Uterus (tissue), 4 donors: Measurements from ENCODE around the gene ZNF813. TPM values are rescaled to one million over a fixed set of nuclear protein-coding genes. Genes with fewer than 3 reads are reported as not detected.
A peak's percentile ranks its signal among the peaks of the same experiment; 100 is the strongest.
"Not testable (repeated sequence)": the region's sequence is repeated elsewhere in the genome, so short reads cannot be mapped to it uniquely, and the experiment has no call there.

Experiments
- DNase-seq, 2 donors: peaks; one replicate each; pipeline ENCODE4 v3.0.0-alpha.2; 2019 to 2020
- H3K27ac ChIP-seq, 2 donors: fragments of 200-600 bp; sonication (generic); 1 replicate in 1 of 2; 2 replicates in 1 of 2; pipeline ENCODE4 v1.5.1; 2016 to 2018
- H3K27me3 ChIP-seq, 2 donors: fragments of 200-600 bp; sonication (generic); one replicate each; pipeline ENCODE4 v1.5.1; 2018 to 2019; ENCODE audit warnings: control low read depth in 1 of 2
- H3K36me3 ChIP-seq, 2 donors: fragments of 200-600 bp; sonication (generic); one replicate each; pipeline ENCODE4 v1.5.1; 2019; ENCODE audit warnings: control low read depth in 1 of 2
- H3K4me1 ChIP-seq, 2 donors: fragments of 200-600 bp; sonication (generic); one replicate each; pipeline ENCODE4 v1.5.1; 2018 to 2019; ENCODE audit warnings: control low read depth in 1 of 2
- H3K4me3 ChIP-seq, 2 donors: fragments of 200-600 bp; sonication (generic); 1 replicate in 1 of 2; 2 replicates in 1 of 2; pipeline ENCODE4 v1.5.1; 2018 to 2019; ENCODE audit warnings: mild to moderate bottlenecking in 1 of 2
- H3K9me3 ChIP-seq, 2 donors: fragments of 200-600 bp; sonication (generic); one replicate each; pipeline ENCODE4 v1.5.1; 2019; ENCODE audit warnings: control low read depth in 1 of 2
- CTCF ChIP-seq, 4 experiments: fragments of 200-600 bp in 2 of 4; fragments of 450-650 bp in 2 of 4; sonication (generic) in 2 of 4; IDR thresholded peaks; one replicate each; pipeline ENCODE4 v1.5.1; 2016 to 2019; ENCODE audit warnings: antibody characterized with exemption in 4 of 4, mild to moderate bottlenecking in 2 of 4, moderate library complexity in 1 of 4
- POLR2A ChIP-seq, 2 donors: fragments of 450-650 bp; IDR thresholded peaks; one replicate each; pipeline ENCODE4 v1.6.1; 2016; ENCODE audit warnings: antibody characterized with exemption in 2 of 2, mild to moderate bottlenecking in 1 of 2, moderate library complexity in 1 of 2
- intact Hi-C: fragments of 100-400 bp; cut with DNase I; formaldehyde crosslinking; loops from one replicate; pipeline ENCODE4 v1.15.1; 2023; ENCODE audit warnings: low total_unique reads
- total RNA-seq, 4 donors: library from RNA; depleted of rRNA in 3 of 4; stranded (reverse); fragments of >200 nt in 3 of 4; gene quantifications; one replicate each; pipeline versions ENCODE4 v1.1.0 to v1.2.4, GENCODE V29; 2014 to 2023
- donor health status: DM: yes; HTN: yes; CAD: no.

ZNF813 gene
- total RNA-seq = 10 to 100 TPM in 1 of 4 donors, 1 to 10 TPM in 3; 1.8 to 10.8 (median 6.7) TPM

GRCh38 chr19:53467485-53468262, at the start of gene ZNF813:
Gene ZNF813 (plus strand): TSS chr19:53467733. CDS start chr19:53483823, 16,090 bp downstream.
- intact Hi-C loops = no loop called here
- H3K9me3 ChIP-seq = no peaks in the 10 kb centered on the region
- H3K27ac ChIP-seq = peak within 1 kb of the TSS; percentile 42 to 65
- no peaks in the 10 kb centered on the region for H3K27me3 ChIP-seq
- H3K4me3 ChIP-seq = peak within 1 kb of the TSS; percentile 56 to 61
- TF ChIP-seq CTCF (IDR thresholded peaks at IDR 0.05) (no peak), POLR2A (IDR thresholded peaks at IDR 0.05) (peak in 1 of 2 donors; percentile 44)
- H3K36me3 ChIP-seq = no peaks in the 10 kb centered on the region
- peaks cover 0 to 6% of the 10 kb centered on the region in 2 donors for H3K4me1 ChIP-seq
- peak; percentile 94 to 97 for DNase-seq

- H3K9me3 ChIP-seq, H3K27ac ChIP-seq, H3K4me1 ChIP-seq, H3K36me3 ChIP-seq, intact Hi-C loops, H3K4me3 ChIP-seq, H3K27me3 ChIP-seq, DNase-seq: not testable (repeated sequence)
Observed at GRCh38 chr19:53420520-53421315, 46.8 kb upstream of the ZNF813 start.

- Histone ChIP-seq H3K9me3 (no peaks in the 10 kb centered on the region), H3K4me1 (no peaks in the 10 kb centered on the region), H3K36me3 (no peaks in the 10 kb centered on the region), H3K27ac (no peak overlapping the region), H3K27me3 (no peaks in the 10 kb centered on the region), H3K4me3 (no peak overlapping the region)
- DNase-seq = no peak
- TF ChIP-seq CTCF (IDR thresholded peaks at IDR 0.05) (no peak), POLR2A (IDR thresholded peaks at IDR 0.05) (no peak)
- intact Hi-C loops = no loop called here
Observed at GRCh38 chr19:53422551-53422950, 45.0 kb upstream of the ZNF813 start.

- H3K4me1 ChIP-seq, H3K27me3 ChIP-seq, intact Hi-C loops, H3K36me3 ChIP-seq, H3K9me3 ChIP-seq, H3K27ac ChIP-seq, H3K4me3 ChIP-seq: not testable (repeated sequence)
- peak in 1 of 2 donors; percentile 23 for DNase-seq
Observed at GRCh38 chr19:53423074-53423473, 44.5 kb upstream of the ZNF813 start.

GRCh38 chr19:53423680-53424079, 43.9 kb upstream of the ZNF813 start:
- intact Hi-C loops, H3K4me3 ChIP-seq, H3K4me1 ChIP-seq, H3K27me3 ChIP-seq, H3K9me3 ChIP-seq, H3K36me3 ChIP-seq: not testable (repeated sequence)
- DNase-seq = peak; percentile 42 to 58
- peak overlapping the region in 1 of 2 donors; percentile 27 for H3K27ac ChIP-seq
- TF ChIP-seq CTCF (IDR thresholded peaks at IDR 0.05) = peak in 1 of 4 experiments; percentile 21
